GM18870 (cell line): ENCODE measurements around the gene SERPINB10.

Source experiments
- ATAC-seq: cut with Tn5 transposase; IDR thresholded peaks from one replicate; pipeline ENCODE4 v1.9.1; 2021; ENCODE audit warnings: moderate library complexity; ENCODE audit not compliant: unreplicated experiment

SERPINB10 gene

DNA sequence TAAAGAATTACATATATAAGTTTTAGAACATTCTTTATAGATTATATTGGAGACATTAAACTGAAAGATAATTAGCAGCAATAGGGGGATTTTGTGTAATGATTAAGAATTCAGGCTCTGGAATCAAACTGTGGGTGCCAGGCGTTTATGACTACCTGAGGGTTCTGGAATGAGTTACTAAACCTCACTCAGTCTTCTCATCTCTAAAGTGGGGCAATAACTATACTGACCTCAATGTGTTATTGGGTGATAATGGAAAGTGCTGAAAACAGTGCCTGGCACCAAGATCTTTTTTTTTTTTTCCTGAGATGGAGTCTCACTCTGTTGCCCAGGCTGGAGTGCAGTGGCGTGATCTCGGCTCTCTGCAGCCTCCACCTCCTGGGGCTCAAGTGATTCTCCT, 69.3 kb downstream of the SERPINB10 start:
- no peak for ATAC-seq

DNA sequence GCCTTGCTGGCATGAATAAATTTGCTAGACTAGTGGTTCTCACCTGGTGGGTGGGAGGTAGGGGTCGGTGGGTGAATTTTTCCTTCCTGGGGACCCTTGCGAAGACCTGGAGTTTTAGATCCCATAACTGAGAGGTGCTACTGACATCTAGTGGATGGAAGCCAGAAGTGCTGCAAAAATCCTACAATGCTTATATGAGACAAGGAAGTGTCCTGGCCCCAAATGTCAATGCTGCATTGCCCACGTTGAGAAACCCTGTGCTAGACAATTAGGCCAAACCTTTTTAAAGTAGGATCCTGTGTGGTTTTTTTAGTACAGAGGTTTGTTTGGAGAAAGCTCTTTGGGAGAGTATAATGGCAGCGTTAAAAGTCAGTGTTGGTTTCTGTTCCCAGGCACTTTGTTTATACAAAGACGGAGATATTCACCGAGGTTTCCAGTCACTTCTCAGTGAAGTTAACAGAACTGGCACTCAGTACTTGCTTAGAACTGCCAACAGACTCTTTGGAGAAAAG, 71.7 kb downstream of the SERPINB10 start:
- ATAC-seq, result peak; percentile 75

DNA sequence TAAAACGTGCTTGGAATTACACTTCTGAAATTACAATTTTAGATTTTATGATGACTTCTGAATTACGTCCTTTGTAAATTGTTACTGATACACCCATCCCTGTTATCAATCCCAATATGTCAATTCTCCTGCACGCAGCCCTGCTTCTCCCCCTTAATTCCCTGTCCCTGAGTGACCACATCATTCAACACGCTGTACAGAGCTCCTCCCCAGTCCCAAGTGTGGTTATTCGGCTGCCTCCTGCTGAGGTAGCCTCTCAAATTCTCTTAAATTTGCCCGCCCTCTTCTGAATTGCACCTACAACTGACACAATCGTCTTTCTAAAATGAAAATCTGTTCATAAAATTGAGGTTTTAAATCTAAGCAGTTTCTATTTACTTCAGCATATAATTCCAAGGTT, 72.3 kb downstream of the SERPINB10 start:
- no peak for ATAC-seq

DNA sequence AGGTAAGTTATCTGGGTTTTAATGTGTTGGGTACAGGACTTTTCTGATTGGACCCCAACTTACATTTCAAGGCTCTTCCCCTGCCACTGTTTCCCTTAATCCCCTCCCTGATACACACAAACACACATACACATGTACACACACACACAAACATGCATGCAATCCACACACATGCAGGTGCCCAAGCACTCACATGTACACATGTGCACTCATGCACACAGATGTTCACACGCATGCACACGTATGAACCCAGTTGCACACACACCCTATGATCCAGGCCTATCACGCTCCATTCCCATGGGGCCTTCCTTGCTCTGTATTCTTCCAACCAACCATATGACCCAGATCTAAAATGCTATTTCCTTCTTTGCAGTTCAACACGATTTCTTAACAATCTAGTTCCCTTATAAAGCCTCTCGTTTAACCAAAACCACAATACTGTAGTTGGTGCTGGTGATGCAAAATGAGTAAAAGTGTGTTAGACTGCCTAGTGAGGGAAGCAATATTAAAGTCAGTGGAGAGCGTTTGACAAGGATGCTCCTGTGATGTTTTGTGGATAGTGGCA, 73.2 kb downstream of the SERPINB10 start:
- no peak for ATAC-seq

DNA sequence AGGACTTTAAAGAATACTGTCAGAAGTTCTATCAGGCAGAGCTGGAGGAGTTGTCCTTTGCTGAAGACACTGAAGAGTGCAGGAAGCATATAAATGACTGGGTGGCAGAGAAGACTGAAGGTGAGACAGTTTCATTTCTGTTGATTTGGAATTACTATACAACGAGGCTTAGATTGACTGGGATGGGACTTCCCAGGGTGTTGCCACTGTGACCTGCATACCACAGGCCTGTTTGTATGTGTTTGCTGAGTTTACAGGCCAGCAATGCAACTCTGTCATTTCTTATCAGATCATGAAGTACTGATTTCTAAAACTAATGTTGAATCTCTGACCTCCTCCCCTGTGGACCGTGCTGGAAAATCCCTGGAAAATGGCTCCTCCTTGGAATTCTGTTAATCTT, 74.0 kb downstream of the SERPINB10 start:
- no peak for ATAC-seq

DNA sequence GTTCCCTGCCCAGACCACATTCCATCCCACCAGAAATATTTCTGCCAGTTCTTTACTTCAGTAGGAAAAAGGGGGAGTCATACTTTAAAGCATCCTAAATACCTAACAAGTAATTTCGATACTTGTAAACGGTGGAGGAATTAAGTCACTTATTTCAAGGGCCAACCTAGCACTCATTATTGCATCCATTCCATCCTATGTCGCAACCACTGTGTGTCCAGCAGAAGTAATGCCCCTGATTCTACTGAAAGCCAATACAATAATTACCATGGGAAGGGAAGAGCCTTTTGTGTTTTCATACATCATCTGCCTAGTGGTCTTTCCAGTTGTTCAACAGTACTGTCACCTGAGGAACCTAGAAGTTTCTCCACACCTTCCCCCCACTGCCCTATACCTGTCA, 74.6 kb downstream of the SERPINB10 start:
- ATAC-seq, result no peak
